Measurements from ENCODE around the gene FIZ1. TPM values are rescaled to one million over a fixed set of nuclear protein-coding genes. Genes with fewer than 3 reads are reported as not detected.
A peak's percentile ranks its signal among the peaks of the same experiment; 100 is the strongest.

FIZ1 gene
- total and polyA plus RNA-seq, 11 donors, result 10.0 to 16.7 (median 12.9) TPM

DNA sequence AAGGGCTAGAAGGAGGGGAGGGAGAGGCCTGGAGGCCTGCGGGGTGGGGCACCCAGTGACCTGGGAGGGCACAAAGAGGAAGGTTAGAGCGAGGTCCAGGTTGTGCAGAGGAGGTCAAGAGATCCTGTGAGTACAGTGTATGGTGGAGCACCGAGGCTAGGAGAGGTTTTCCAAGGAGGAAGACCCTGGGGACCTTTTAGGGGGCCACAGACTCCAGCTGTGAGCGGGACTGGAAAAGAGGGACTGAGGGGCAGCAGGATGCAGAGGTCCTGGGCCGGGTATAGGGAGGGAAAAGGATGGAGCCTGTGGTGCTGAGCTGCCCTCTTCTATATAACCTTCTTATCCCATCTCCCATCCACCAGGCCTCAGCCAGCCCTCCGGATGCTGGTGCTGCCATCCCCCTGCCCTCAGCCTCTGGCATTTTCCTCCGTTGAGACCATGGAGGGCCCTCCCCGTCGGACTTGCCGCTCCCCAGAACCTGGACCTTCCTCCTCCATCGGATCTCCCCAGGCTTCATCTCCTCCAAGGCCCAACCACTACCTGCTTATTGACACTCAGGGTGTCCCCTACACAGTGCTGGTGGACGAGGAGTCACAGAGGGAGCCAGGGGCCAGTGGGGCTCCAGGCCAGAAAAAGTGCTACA is 45.0 kb upstream of the FIZ1 start:
- no peaks in the 10 kb centered on the region for H3K27me3 ChIP-seq
- intact Hi-C loops (cut with DNase I), result no loop called here
- WGBS, 4 donors, result 47 to 51% (median 49%) methylated on average over 11 to 12 of the region's 12 CpGs
- H3K4me3 ChIP-seq, result peak overlapping the region; percentile 64 to 98 (median 84)
- peaks cover 14 to 75% (median 55%) of the 10 kb centered on the region in 12 donors for H3K4me1 ChIP-seq
- H3K9me3 ChIP-seq, result no peaks in the 10 kb centered on the region
- ATAC-seq, result no peak
- peak overlapping the region in 10 of 12 donors; percentile 74 to 96 (median 90) for H3K27ac ChIP-seq
- TF ChIP-seq, protein P1, sequence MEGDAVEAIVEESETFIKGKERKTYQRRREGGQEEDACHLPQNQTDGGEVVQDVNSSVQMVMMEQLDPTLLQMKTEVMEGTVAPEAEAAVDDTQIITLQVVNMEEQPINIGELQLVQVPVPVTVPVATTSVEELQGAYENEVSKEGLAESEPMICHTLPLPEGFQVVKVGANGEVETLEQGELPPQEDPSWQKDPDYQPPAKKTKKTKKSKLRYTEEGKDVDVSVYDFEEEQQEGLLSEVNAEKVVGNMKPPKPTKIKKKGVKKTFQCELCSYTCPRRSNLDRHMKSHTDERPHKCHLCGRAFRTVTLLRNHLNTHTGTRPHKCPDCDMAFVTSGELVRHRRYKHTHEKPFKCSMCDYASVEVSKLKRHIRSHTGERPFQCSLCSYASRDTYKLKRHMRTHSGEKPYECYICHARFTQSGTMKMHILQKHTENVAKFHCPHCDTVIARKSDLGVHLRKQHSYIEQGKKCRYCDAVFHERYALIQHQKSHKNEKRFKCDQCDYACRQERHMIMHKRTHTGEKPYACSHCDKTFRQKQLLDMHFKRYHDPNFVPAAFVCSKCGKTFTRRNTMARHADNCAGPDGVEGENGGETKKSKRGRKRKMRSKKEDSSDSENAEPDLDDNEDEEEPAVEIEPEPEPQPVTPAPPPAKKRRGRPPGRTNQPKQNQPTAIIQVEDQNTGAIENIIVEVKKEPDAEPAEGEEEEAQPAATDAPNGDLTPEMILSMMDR (IDR thresholded peaks at IDR 0.05), result no peak
- TF ChIP-seq POLR2A (IDR thresholded peaks at IDR 0.05), result no peak
- DNase-seq, result no peak
- H3K36me3 ChIP-seq, result peaks cover 0 to 15% (median 13%) of the 10 kb centered on the region in 9 donors

DNA sequence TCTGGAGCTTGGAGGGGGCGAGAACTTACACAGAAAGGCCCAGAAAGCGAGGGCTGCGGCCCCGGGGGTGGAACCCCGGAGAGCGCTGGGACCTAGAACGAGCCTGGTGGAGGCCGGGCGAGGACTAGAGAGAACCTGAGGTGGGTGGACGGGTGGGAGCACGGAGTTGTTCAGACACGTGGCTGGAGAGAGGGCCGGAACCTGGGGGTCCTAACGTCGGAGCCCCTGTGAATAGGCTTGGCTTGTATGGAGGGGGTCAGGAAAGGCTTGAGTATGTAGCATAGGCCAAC is 44.5 kb upstream of the FIZ1 start:
- no peak for ATAC-seq
- H3K9me3 ChIP-seq, result no peaks in the 10 kb centered on the region
- intact Hi-C loops (cut with DNase I), result no loop called here
- TF ChIP-seq, protein P1 (IDR thresholded peaks at IDR 0.05), result no peak
- TF ChIP-seq POLR2A (IDR thresholded peaks at IDR 0.05), result no peak
- peak overlapping the region; percentile 59 to 96 (median 90) for H3K27ac ChIP-seq
- H3K4me1 ChIP-seq, result peaks cover 14 to 75% (median 55%) of the 10 kb centered on the region in 12 donors
- 0 to 1% (median 0%) methylated on average over 11 to 15 of the region's 15 CpGs for WGBS, 4 donors
- H3K4me3 ChIP-seq, result peak overlapping the region; percentile 64 to 98 (median 84)
- peaks cover 0 to 15% (median 13%) of the 10 kb centered on the region in 9 donors for H3K36me3 ChIP-seq
- DNase-seq, result no peak
- no peaks in the 10 kb centered on the region for H3K27me3 ChIP-seq

DNA sequence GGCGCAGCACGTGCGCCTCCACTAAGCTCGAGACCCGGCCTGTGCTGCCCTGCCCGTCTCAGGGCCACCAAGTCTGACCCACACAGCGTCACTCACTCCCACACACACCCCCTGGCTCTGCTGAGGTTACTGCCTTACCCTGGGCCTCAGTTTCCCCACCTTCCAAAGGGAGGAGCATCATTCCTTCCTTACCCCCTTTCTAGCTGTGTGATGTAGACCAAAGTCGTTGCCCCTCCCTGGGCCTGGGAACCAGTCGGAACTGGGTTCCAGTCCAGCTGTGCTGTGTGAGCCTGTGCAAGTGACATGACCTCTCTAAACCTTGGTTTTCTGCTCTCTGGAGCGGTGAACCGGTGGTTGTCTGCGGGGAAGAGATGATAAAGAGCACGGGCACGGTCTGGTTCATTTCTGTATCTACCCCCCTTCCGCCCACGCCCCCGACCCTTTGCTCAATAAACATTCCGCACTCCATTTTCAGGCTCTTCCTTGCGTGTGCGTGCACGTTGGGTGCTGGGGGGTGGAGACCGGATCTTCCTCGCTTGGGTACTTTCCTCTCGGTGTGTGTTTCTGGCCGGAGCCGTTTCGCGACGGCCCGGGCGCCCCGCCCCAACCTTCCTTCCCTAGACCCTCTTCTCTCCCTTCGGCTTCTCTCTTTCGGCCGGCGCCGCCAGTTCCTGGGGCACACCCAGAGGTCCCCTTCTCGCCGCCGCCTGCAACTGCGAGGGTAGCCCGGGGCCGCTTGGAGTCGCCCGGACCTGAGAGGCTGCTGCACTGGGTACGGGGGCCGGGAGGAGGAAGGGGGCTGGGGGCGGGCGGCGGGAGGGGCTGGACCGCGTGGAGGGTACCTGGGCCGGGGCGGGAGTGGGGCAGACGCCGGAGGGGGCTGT is 43.9 kb upstream of the FIZ1 start, which contains the start of gene ZNF581:
ZNF581 (plus strand) TSS at position 647 of the 884 bp plus-strand sequence. CDS start 923 bp downstream, outside the sequence.
- DNase-seq, result peak; percentile 72 to 89 (median 75)
- Histone ChIP-seq H3K36me3 (peaks cover 0 to 19% (median 13%) of the 10 kb centered on the region in 9 donors), H3K27me3 (no peaks in the 10 kb centered on the region), H3K4me3 (peak within 1 kb of the TSS; percentile 64 to 98 (median 84)), H3K9me3 (no peaks in the 10 kb centered on the region), H3K27ac (peak within 1 kb of the TSS; percentile 59 to 96 (median 92)), H3K4me1 (peaks cover 14 to 75% (median 49%) of the 10 kb centered on the region in 12 donors)
- intact Hi-C loops (cut with DNase I), result no loop called here
- peak; percentile 20 to 67 (median 44) for ATAC-seq
- 2 to 3% (median 2%) methylated on average over 51 to 56 of the region's 56 CpGs for WGBS, 4 donors
- TF ChIP-seq, protein P1 (IDR thresholded peaks at IDR 0.05), result no peak
- TF ChIP-seq POLR2A (IDR thresholded peaks at IDR 0.05), result peak in 1 of 2 donors; percentile 38

Data from heart left ventricle (tissue), 16 donors.